ENCODE data around the gene VIT.

- TF ChIP-seq CTCF (IDR thresholded peaks at IDR 0.05) (no peak), POLR2A (IDR thresholded peaks at IDR 0.05) (no peak)
Observed at GRCh38 chr2:36805635-36806224, 109.2 kb downstream of the VIT start.
